HG03196 (cell line): Measurements from ENCODE around the gene TMEM233.

ENCODE experiments used
- ATAC-seq: cut with Tn5 transposase; IDR thresholded peaks from one replicate; pipeline ENCODE4 v1.9.1; 2021; ENCODE audit not compliant: unreplicated experiment

TMEM233 gene

GRCh38 chr12:119593578-119594398, at the start of gene TMEM233:
TMEM233 (plus strand) TSS chr12:119593774; CDS start chr12:119593849, 75 bp downstream.
- ATAC-seq = no peak

GRCh38 chr12:119544765-119545625, 48.6 kb upstream of the TMEM233 start:
- ATAC-seq = no peak

- ATAC-seq = no peak
Observed at GRCh38 chr12:119546340-119546739, 47.2 kb upstream of the TMEM233 start.

GRCh38 chr12:119547001-119547400, 46.6 kb upstream of the TMEM233 start:
- ATAC-seq = no peak

- ATAC-seq = no peak
Observed at GRCh38 chr12:119556854-119557253, 36.7 kb upstream of the TMEM233 start.

GRCh38 chr12:119565404-119565803, 28.2 kb upstream of the TMEM233 start:
- no peak for ATAC-seq

- no peak for ATAC-seq
Observed at GRCh38 chr12:119570771-119571170, 22.8 kb upstream of the TMEM233 start.

GRCh38 chr12:119573086-119573485, 20.5 kb upstream of the TMEM233 start:
- no peak for ATAC-seq

- no peak for ATAC-seq
Observed at GRCh38 chr12:119574255-119574654, 19.3 kb upstream of the TMEM233 start.

GRCh38 chr12:119576118-119576810, 17.3 kb upstream of the TMEM233 start:
- no peak for ATAC-seq

GRCh38 chr12:119576915-119577314, 16.7 kb upstream of the TMEM233 start:
- ATAC-seq = no peak

- ATAC-seq = no peak
Observed at GRCh38 chr12:119578112-119578511, 15.5 kb upstream of the TMEM233 start.

- ATAC-seq = no peak
Observed at GRCh38 chr12:119589097-119589496, 4.5 kb upstream of the TMEM233 start.

GRCh38 chr12:119589634-119590033, 3.9 kb upstream of the TMEM233 start:
- ATAC-seq = no peak

- ATAC-seq = no peak
Observed at GRCh38 chr12:119592232-119592631, 1.3 kb upstream of the TMEM233 start.

GRCh38 chr12:119594399-119594730, 791 bp downstream of the TMEM233 start:
- ATAC-seq = no peak

GRCh38 chr12:119594772-119595445, 1.3 kb downstream of the TMEM233 start:
- no peak for ATAC-seq

GRCh38 chr12:119598159-119598558, 4.6 kb downstream of the TMEM233 start:
- no peak for ATAC-seq

GRCh38 chr12:119601877-119602733, 8.5 kb downstream of the TMEM233 start:
- ATAC-seq = no peak

GRCh38 chr12:119602734-119603094, 9.1 kb downstream of the TMEM233 start:
- no peak for ATAC-seq
